GM10266 (cell line): ENCODE results near the gene RPL6.

Source experiments
- DNase-seq: peaks from one replicate; pipeline ENCODE4 v3.0.0; 2012; ENCODE audit errors: extremely low spot score
- TF ChIP-seq, protein P1 (sequence below): IDR thresholded peaks from 2 replicates; pipeline ENCODE4 v1.5.1; 2012; ENCODE audit warnings: mild to moderate bottlenecking, low read depth; ENCODE audit not compliant: control insufficient read depth, insufficient read depth; ENCODE audit errors: missing control alignments

Gene RPL6

DNA sequence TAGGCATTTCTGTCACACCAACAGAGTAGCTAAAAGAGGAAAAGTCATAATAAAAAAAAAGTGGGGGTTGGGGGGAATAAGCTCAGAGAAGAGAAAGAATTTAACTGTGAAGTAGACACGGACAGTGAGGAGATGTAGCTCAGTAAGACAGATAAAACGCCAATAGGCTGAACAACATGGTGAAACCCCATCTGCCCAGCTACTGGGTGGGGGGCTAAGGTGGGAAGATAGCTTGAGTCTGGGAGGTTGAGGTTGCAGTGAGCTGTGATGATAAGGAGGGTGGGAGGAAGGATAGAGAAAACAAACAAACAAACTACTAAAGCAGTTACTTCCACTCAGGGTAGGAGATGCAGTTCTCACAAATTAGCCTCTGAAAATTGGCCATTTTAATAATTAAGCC, 52.2 kb downstream of the RPL6 start:
- TF ChIP-seq, protein P1, sequence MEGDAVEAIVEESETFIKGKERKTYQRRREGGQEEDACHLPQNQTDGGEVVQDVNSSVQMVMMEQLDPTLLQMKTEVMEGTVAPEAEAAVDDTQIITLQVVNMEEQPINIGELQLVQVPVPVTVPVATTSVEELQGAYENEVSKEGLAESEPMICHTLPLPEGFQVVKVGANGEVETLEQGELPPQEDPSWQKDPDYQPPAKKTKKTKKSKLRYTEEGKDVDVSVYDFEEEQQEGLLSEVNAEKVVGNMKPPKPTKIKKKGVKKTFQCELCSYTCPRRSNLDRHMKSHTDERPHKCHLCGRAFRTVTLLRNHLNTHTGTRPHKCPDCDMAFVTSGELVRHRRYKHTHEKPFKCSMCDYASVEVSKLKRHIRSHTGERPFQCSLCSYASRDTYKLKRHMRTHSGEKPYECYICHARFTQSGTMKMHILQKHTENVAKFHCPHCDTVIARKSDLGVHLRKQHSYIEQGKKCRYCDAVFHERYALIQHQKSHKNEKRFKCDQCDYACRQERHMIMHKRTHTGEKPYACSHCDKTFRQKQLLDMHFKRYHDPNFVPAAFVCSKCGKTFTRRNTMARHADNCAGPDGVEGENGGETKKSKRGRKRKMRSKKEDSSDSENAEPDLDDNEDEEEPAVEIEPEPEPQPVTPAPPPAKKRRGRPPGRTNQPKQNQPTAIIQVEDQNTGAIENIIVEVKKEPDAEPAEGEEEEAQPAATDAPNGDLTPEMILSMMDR = no peak
- DNase-seq = no peak
